NCI-H2227 treated with DMSO at 0.1 percent for 48 hours (cell line): ENCODE data around the gene CD9.
"Not testable (repeated sequence)": the region's sequence is repeated elsewhere in the genome, so short reads cannot be mapped to it uniquely, and the experiment has no call there.

ENCODE experiments used
- DNase-seq: peaks from one replicate; lab custom pipeline; 2025; lab: John Stamatoyannopoulos, UW

CD9 gene

GRCh38 chr12:6200256-6201212 is at the start of gene CD9:
TSS of gene CD9 (plus strand) at chr12:6200400. CDS start at chr12:6200500, 100 bp downstream.
- DNase-seq, result no peak

- no peak for DNase-seq
These were observed 45.3 kb upstream of the CD9 start for GRCh38 chr12:6154730-6155459.

GRCh38 chr12:6157482-6157881 is 42.7 kb upstream of the CD9 start:
- no peak for DNase-seq

GRCh38 chr12:6158255-6158654 is 41.9 kb upstream of the CD9 start:
- no peak for DNase-seq

- no peak for DNase-seq
These were observed 41.5 kb upstream of the CD9 start for GRCh38 chr12:6158749-6159148.

- not testable (repeated sequence) for DNase-seq
These were observed 40.8 kb upstream of the CD9 start for GRCh38 chr12:6159166-6160011.

GRCh38 chr12:6160049-6160649 is 40.1 kb upstream of the CD9 start:
- not testable (repeated sequence) for DNase-seq

- no peak for DNase-seq
These were observed 38.9 kb upstream of the CD9 start for GRCh38 chr12:6161124-6161882.

- DNase-seq, result no peak
These were observed 36.7 kb upstream of the CD9 start for GRCh38 chr12:6163416-6164060.

GRCh38 chr12:6165395-6165794 is 34.8 kb upstream of the CD9 start:
- DNase-seq, result no peak

GRCh38 chr12:6166808-6167207 is 33.4 kb upstream of the CD9 start:
- no peak for DNase-seq

- DNase-seq, result no peak
These were observed 32.6 kb upstream of the CD9 start for GRCh38 chr12:6167327-6168280.

GRCh38 chr12:6171409-6172015 is 28.7 kb upstream of the CD9 start:
- DNase-seq, result no peak

- no peak for DNase-seq
These were observed 28.1 kb upstream of the CD9 start for GRCh38 chr12:6172086-6172485.

GRCh38 chr12:6172862-6173261 is 27.3 kb upstream of the CD9 start:
- DNase-seq, result no peak

GRCh38 chr12:6177642-6178358 is 22.4 kb upstream of the CD9 start:
- no peak for DNase-seq

GRCh38 chr12:6178981-6179761 is 21.0 kb upstream of the CD9 start:
- DNase-seq, result no peak
